Tongue (tissue), 2 donors: ENCODE measurements around the gene ELFN1. TPM values are rescaled to one million over a fixed set of nuclear protein-coding genes. Genes with fewer than 3 reads are reported as not detected.
"Not testable (repeated sequence)": the region's sequence is repeated elsewhere in the genome, so short reads cannot be mapped to it uniquely, and the experiment has no call there.

Experiments
- DNase-seq: peaks from one replicate; pipeline ENCODE4 v3.0.0-alpha.2; 2015
- total RNA-seq: library from RNA; depleted of rRNA; stranded (reverse); fragments of >200 nt; gene quantifications from one replicate; pipeline ENCODE4 v1.2.3, GENCODE V29; 2014

The ELFN1 gene
- total RNA-seq, 1 donor from 2014 or later = 4.3 TPM

DNA sequence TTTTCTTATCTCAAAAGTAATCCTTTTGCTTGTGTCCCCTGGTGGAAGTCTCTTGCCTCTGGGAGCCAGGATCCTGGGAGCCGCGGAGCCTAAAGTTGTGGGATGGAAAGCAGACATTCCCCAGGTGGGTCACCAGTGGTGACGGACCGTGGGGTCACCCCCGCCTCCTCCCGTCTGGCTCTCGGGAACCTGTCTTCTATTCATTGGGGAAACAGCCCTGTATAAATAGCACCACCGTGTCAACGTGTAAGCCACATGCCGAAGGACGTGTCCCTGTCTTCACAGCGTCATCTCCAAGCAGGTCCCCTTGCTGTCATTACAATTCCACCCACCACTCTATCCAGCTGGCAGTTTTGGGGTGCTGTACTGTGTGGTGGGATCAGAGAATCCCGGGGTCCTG is 87.5 kb downstream of the ELFN1 start:
- DNase-seq = no peak

DNA sequence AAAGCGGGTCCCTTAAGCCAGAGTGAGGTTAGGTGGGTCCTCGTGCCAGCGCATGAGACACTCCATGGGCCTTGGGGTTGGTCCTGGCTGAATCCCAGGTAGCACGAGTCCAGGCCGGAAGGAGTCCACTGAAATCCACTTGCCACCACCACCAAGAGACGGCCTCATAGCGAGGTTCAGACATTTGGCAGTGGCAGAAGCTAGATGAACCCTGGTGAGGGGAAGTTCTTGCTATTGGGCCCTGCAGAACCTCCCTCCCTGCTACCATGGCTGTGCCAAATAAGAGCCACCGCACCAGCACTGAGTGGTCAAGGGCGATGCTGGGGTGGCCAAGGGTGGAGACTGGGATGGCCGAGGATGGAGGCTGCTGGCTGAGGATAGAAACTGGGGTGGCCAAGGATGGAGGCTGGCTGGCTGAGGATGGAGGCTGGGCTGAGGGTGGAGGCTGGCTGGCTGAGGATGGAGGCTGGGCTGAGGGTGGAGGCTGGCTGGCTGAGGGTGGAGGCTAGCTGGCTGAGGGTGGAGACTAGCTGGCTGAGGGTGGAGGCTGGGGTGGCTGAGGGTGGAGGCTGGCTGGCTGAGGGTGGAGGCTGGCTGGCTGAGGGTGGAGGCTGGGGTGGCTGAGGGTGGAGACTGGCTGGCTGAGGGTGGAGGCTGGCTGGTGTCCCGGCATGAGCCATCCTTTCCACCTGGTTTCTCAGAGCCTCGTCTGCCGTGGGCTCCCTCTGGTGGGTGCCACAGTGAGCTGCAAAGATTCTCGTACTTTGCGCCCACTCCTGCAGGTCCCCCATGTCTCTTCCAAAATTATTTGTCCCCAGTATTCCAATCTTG is 88.2 kb downstream of the ELFN1 start:
- peak; percentile 52 for DNase-seq

DNA sequence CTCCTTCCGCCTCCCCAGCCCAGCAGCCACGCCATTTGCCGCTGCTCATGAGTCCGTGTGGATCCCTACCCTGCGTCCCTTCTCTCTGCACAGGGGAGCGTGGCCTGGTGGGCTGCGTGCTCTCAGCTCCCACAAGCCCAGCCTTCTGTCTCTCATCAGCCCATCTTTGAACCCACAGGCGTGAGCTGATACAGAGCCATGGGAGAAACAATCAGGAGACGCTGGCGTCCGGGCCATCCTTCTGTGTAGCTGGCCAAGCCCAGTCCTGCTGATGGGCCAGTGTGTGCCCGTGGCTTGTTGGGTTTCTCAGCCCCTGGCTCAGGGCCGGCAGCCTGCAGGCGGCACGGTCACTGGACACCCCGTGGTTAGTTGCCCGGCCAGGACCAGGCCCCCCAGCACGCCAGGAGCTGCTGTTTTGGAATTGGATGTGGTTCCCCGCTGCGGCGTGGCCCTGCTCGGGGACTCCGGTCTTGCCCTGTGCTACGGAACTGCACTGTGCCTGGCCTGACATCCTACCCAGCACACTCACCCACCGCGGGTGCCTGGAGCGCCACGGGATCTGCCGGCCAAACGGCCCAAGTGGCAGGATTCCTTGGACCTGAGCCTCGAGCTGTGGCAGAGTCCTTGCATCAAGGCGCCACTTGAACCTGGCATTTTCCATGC is 88.9 kb downstream of the ELFN1 start:
- DNase-seq = no peak

DNA sequence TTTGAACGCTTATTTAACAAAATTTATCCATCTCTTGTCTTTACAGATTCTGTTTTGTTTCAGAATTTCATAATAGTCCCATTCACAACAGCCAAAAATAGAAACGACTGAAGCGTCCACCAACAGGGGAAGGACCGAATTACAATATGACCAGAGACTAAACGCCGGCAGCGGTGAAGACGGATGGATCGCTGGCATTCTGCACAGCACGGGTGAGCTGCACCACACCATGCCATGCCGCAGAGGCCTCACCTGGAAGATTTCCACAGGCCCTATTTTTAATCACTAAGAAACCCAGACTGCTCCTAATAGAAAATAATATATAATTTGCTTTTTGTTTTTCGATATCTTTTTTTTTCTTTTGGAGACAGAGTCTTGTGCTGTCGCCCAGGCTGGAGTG is 91.0 kb downstream of the ELFN1 start:
- no peak for DNase-seq

DNA sequence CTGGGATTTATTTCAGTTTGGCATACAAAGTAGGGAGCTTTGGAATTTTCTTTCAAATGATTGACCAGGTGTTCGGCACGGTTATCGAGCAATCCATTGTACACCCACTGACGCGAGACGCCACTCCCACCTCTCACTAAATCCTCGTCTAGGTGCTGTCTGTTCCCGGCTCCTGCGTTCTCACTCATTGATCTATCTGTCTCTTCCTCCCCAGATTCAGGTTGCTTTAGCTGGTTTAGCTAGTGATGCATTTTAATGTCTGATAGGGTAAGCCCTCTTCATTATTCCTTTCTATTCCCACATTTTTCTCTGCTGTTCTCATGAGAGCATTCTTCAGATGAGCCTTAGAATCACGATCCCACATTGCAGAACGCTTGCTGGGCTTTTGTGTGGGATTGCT is 91.7 kb downstream of the ELFN1 start:
- no peak for DNase-seq

DNA sequence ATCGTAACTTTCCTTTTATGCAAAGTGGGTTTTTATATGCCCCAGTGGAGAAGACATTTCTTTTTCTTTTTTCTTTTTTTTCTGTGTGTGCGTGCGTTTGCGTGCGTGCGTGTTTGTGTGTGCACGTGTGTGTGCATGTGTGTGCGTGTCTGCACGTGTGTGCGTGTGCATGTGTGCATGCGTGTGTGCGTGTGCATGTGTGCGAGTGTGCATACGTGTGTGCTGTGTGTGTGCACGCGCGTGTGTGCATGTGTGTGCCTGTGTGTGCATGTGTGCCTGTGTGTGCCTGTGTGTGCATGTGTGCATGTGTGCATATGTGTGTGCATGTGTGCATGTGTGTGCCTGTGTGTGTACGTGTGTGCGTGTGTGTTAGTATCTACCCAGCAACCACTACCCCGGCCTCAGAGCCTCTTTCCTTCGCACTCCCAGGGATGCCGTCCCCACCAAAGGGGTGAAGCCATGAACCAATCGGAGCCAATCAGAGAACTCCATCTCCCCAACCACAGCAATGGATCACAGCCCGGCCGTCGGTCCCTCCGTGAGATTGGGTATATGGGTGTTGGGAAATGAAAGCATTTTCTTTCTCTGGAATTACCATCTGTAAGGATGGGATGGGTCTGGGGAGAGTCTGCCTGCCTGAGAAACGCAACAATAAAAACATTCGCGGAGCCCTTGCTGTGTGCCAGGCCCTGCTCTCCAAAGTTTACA is 92.3 kb downstream of the ELFN1 start:
- no peak for DNase-seq

DNA sequence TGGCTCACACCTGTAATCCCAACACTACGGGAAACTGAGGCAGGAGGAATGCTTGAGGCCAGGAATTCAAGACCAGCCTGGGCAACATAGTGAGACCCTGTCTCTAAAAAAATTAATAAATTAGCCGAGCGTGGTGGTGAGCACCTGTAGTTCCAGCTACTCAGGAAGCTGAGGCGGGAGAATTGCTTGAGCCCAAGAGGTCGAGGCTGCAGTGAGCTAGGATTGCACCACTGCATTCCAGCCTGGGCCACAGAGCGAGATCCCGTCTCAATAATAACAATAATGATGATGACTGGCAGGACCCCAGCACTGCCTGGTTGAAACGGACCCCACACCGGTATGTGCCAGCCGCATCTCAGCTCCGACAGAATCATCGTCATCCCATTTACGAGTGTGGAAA is 93.0 kb downstream of the ELFN1 start:
- DNase-seq = no peak

DNA sequence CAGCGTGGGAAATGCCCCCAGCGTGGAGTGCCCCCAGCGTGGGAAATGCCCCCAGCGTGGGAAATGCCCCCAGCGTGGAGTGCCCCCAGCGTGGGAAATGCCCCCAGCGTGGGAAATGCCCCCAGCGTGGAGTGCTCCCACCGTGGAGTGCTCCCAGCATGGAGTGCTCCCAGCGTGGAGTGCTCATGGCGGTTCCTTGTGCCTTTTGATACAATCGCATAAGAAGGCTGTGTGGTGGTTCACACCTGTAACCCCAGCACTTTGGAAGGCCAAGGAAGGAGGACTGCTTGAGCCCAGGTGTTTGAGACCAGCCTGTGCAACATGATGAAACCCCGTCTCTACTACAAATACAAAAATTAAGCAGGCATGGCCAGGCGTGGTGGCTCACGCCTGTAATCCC is 93.8 kb downstream of the ELFN1 start:
- DNase-seq = not testable (repeated sequence)

DNA sequence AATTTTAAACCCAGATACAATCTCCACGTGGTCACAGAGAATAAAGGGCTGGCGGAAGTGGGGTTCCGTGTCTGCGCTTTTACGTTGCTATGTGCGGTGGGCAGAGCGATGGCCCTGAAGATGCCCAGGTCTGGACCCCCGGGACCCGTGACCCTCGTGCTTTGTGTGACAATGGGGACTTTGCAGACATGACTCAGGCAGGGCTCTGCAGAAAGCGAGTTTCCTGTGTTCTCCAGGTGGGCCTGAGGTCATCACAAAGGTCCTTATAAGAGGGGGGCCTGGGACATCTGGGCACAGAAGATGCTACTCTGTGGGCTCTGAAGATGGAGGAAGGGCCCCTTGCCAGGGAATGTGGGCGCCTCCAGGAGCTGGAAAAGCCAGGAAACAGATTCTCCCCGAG is 95.3 kb downstream of the ELFN1 start:
- no peak for DNase-seq

DNA sequence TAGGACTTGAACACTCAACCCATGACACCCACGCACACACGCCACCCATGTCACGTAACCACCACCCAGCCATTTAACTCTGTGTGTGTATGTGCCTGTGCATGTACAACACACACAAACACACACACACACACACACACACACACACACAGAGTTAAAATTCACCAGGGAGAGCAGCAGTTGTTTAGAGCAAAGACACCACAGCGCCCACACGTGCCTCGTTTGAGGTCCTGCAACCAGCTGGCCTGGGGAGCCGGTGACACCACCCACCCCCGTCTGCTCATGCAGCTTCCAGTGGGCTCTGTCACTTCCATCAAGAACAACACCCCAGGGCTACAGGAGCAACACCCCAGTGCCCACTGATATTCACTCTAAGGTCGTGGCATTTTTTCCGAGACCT is 97.4 kb downstream of the ELFN1 start:
- peak; percentile 7 for DNase-seq

DNA sequence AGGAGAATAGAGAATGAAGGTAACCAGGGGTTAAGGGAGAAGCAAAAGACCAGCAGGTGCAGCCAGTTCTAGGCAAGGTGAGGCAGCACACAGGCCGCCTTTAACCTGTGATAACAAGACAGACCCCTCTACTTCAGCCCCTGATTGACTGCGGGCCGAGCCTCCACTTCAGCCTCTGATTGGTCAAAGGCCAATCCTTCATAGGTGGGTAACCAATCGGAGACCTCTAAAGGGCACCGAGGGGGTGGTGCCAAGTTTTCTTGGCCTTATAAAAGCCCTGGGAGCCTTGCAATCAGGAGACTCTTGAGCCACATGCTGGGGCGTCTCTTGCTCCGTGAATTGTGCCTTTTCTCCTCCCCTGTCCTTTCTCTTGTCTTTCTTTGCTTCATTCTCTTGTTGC is 98.8 kb downstream of the ELFN1 start:
- no peak for DNase-seq

DNA sequence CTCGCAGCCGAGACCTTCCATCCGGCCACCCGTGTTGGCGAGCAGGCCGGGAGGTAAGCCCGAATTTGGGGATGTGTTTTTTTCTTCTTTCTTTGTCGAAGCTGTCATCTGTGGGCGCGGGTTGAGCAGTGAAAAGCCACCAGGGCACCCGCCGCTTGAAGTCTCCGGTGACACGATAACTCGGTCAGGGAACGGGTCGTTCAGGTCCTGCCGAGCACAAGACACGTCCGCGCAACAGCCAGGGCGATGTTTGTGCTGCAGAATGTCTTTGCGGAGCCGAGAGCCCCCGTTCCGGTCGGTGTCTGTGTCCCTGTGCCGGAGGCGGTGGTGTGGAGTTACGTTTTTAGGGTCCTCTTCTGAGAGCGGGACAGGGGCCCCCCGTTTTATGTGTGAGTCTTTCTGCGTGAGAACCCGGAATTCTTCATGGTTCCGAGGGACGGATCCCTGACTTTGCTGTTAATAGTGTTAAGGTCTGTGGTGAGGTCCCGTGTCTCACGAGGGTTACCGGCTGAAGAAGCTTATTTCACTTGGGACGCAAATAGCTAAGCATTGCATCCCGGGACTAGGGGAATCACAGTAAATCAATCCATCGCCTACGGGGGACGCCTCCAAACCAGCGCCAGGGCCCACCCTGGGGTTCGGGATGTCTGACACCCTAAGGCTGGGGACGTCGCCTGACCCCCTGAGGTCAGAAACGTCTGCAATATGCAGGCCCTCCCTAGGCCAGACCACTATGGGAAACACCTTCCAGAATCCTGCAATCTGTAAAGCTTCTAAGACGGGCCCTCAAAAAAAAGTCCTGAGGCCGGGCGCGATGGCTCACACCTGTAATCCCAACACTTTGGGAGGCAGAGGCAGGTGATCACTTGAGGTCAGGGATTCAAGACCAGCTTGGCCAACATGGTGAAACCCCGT is 99.5 kb downstream of the ELFN1 start:
- DNase-seq = no peak

DNA sequence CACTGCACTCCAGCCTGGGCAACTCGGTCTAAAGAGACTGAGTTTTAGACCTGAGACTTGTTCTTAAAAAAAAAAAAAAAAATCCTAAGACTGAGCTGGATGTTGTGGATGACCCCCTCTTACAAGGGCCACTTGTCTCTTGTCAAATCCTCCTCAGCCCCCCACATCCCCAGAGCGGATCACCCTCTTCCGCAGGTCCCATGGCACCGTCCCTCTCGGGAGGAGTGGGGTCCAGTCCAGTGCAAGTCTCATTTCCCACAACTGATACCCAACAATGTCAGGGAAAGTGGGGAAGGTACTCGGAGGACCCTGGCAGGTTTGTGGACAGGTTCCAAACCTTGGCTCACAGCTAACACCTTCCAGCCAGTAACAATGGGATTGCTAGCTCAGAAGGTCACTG is 100.3 kb downstream of the ELFN1 start:
- DNase-seq = no peak

DNA sequence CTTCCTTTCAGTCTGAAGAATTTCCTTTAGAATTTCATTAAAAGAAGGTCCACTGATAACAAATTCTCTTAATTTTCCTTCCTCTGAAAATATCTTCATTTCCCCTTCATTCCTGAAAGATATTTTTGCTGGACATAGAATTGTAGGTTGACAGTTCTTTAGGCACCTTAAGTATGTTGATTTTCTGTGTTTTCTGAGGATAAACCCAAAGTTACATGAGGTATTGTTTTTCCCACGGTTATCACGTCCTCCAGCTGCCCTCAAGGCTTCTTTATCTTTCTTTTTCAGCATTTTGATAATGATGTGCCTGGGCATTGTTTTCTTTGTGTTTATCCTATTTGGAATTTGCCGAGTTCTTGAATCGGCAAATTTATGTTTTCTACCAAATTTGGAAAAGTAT is 105.3 kb downstream of the ELFN1 start:
- DNase-seq = no peak

DNA sequence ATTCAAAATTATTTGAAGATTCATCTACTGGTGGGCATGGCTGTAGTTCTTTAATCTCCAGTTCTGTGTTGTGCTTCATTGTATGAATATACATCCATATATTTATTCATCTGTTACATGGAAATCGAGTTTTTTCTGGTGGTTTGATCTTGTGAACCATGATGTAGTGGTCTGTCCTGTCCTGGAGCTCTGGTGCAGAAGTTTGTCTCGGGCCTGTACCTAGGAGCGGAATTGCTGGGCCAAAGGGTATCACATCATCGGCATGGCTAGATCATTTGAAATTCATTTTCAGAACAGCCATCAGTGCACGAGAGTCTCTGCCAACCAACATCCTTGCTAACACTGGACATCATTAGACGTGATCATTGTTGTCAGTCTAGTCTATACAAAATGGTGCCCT is 107.0 kb downstream of the ELFN1 start:
- no peak for DNase-seq

DNA sequence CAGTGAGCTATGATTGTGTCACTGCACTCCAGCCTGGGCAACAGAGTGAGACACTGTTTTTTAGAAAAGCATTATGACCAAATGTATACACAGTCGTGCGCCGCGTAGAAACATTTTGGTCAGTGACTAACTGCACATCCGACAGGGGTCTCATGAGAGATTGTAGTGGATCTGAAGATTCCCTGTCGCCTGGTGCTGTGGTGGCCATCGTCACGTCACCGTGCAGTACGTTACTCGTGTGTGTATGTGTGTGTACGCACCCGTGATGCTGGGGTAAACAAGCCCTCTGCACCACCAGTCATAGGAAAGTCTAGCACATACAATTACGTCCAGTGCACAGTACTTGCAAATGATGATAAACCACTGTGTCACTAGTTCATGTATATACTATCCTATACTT is 109.4 kb downstream of the ELFN1 start:
- no peak for DNase-seq

DNA sequence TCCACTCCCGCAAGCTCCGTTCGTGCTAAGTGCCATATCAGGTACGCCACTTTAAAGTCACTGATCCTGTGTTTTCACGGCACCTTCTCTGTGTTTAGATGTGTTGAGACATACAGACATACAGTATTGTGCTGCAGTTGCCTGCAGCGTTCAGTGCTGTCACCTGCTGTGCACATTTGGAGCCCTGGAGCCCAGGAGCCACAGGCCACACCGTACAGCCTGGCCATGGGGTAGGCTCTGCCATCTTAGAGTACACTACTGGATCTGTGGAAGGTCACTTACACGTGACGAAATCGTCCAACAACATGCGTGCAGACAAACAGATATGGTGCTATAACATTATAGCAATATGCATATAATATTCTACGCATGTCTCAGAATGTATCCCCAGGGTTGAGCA is 111.3 kb downstream of the ELFN1 start:
- DNase-seq = no peak

DNA sequence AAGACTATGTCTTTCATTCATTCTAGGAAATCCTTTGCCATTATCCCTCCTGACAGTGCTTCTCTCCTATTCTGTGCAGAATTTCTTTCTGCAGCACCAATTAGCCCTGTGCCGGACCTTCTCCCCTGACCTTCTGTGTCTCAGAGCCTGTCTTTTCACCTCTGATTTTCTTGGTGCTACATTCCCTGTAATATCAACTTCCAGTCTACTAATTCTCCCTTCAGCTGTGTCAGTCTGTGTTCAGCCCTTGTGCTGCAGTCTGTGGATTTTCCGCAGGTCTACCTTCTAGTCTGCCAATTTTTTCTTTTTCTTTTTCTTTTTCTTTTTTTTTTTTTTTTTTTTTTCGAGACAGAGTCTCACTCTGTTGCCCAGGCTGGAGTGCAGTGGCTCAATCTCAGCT is 115.8 kb downstream of the ELFN1 start:
- DNase-seq = no peak

DNA sequence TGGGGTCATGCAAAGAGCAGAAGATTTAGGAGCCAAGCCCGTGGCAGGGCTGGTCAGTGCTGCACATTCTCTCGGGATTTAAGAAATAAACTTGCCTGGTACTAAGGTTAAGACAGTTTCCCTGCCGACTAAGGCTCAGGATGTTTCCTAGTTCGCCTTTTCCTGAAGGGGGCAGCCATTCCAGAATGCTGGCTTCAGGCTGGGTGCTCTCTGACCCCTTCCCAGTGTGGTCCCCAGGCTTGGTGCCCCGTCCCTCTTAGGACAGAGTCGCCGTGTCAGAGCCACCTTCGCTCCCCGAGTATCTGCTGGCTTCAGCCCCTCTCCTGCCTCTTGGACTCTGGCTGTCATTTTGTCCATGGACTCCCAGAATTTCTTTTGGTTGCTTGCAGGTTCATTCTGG is 117.2 kb downstream of the ELFN1 start:
- DNase-seq = no peak

DNA sequence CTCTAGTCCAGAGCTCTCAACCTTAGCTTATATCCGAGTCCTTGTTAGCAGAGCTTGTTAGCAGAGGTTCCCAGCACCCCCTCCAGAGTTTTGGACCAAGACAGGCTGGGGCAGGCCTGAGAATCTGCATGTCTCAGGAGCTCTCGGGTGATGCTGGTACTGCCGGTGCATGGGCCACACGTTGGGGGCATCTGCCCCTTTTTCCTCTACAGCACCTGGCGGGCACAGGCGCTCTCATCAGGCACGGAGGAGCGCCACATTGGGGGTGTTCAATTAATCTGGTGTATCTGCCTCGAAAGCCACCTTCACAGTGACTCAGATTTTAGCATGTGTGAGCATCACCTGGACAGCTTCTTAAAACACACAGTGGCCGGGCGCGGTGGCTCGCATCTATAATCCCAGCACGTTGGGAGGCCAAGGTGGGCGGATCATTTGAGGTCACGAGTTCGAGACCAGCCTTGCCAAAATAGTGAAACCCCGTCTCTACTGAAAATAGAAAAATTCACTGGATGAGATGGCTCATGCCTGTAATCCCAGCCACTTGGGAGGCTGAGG is 117.7 kb downstream of the ELFN1 start:
- no peak for DNase-seq

DNA sequence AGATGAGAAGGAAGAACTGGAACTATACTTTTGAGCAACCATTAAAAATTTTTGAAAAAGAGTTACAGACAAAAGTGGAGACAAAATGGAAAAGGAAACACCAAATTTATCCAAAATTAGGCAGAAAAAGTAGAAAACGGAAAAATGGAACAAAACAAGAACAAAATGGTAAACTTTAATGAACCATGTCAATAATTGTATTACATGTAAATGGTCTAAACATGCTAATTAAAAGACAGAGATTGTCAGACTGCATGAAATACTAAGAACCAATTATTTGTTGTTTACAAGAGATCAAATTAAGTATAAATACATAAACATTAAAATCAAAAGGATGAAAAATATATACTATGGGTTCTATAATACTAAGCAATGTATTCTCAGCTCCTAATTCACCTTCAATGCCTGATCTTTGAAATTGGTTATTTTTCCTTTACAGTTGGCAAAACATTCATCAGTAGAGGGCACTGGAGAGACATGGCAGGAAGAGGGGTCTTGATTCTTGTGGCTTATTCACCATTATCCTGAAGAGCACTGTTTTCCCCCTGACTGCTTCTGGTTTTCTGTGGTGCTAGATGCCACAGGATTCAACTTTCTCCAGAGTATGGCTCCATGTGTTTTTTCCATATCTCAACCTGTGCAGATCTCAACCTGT is 124.9 kb downstream of the ELFN1 start:
- DNase-seq = no peak
